NOMO-1 treated with dmso at 0.1 percent for 144 hours (cell line): ENCODE measurements around the gene DLX4.

Experiments
- DNase-seq: peaks from one replicate; lab custom pipeline; 2025; ENCODE audit not compliant: unreplicated experiment; lab: John Stamatoyannopoulos, UW

The DLX4 gene

DNA sequence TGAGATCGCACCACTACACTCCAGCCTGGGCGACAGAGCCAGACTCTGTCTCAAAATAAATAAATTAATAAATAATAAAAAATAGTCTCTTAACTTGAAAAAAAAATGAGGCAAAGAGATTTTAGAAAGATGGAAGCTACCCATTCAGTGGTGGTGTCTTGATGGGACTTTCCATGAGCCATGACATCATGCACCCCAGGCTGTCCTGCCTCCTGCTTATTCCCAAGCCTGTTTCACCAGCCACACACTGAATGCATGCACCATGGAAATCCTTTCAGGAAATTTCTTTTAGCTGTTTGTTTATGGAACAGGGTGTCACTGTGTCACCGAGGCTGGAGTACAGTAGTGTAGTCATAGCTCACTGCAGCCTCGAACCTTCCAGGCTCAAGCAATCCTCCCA is 34.9 kb downstream of the DLX4 start:
- no peak for DNase-seq

DNA sequence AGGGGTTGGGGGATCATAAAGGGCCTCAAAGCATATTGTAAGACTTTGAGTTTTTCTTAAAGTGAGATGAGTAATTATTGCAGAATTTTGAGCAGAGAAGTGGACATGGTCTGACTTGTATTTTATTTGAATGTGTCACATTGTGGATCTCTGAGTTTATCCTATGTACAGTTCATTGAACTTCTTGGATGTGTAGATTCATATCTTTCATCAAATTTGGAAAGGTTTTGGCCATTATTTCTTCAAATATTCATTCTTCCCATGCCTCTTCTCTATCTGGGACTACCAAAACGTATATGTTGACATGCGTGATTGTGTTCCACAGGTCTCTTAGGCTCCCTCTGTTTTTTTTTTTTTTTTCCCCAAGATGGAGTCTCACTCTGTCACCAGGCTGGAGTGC is 40.3 kb downstream of the DLX4 start:
- no peak for DNase-seq

DNA sequence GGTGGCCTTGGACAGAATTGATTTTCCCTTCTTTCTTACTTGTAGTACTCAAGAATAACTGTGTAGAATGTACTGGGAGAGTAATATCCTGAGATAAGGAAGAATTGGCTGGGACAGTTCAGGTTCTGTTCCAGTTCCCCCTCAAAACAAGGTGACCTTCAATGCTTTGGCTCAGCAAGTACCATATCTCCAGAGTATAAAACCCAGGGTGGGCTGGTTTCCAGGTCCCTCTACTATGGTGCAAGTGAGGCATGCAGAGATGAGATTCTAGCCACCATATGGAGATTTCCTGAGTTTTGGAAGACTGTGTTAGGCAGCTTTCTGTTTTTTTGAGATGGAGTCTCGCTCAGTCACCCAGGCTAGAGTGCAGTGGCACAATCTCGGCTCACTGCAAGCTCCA is 44.1 kb downstream of the DLX4 start:
- no peak for DNase-seq

DNA sequence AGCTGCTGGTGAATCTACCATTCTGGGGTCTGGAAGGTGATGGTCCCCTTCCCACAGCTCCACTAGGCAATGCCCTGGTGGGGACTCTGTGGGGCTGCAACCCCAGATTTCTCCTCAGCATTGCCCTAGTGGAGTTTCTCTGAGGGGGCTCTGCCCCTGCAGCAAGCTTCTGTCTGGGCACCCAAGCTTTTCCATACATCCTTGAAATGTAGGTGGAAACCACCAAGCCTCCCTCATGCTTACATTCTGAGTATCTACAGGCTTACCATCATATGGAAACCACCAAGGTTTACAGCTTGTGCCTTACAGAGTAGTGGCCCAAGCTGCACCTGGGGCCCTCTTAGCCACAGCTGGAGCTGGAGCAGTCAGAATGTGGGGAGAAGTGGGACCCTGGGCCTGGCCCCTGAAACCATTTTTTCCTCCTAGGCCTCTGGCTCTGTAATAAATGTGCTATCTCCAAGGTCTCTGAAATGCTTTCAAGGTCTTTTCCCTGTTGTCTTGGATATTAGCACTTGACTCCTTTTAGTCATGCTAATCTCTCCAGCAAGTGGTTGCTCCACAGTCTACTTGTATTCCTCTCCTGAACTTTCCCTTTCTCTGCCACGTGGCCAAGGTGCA is 45.6 kb downstream of the DLX4 start:
- no peak for DNase-seq

DNA sequence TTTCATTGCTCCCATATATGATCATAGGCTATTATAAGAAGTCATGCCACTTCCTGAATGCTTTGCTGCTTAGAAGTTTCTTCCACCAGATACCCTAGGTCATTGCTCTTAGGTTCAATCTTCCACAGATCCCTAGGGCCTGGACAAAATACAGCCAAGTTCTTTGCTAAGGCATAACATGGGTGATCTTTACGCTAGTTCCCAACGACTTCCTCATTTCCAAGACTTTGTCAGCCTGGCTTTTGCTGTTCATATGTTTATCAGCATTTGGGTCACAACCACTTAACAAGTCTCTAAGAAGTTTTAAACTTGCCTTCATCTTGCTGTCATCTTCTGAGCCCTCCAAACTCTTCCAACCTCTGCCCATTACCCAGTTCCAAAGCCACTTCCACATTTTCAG is 46.2 kb downstream of the DLX4 start:
- DNase-seq = no peak

DNA sequence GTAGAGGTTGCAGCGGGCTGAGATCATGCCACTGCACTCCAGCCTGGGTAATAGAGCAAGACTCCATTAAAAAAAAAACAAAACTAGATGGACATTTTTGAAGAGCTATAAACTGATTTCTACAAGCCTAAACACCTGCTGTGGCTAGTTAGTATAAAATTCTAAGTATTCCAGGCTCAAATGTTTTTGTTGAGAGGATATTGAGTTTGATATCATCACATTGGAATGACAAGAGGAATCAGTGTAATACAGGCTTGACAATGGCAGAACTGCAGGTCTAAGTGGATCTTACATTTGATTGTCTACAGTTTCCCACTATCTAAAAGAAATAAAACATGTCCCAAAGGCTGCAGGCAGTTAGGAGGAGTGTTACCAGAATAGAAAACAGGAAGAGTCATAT is 49.9 kb downstream of the DLX4 start:
- no peak for DNase-seq

DNA sequence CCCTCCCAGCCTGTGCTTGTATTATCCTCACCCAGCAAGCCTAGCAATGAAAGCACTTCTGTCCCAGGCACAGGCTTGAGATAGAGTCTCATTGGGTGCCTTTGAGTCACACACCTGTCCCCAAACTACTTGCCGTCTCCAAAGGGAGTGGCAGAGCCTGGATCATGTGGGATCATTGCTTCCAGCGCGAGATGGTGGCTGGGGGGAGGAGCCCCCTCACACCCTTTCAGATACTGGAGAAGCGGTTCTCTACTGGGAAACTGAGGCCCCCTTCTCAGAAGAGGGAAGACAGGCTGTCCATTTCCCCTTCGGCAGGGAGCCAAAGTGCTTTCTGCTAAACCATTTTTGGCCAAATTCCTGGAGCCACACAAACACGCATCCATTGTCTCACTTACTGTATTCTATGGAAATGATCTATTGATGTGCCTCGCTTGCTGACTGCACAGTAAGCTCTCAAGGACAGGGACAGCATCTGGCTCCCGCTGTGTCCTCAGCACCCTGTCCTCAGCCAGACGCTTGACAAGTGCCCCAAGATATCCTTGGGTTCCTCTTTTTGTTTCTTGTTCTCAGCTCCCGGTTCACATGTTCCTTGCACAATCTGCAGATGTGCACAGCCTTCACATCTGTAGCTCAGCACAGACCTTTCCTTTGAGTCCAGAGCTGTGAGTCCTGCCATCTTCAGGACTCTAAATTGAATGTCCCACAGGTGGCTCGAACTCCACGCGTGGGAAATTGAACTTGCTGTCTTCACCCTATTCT is 52.0 kb downstream of the DLX4 start:
- peak; percentile 30 for DNase-seq

DNA sequence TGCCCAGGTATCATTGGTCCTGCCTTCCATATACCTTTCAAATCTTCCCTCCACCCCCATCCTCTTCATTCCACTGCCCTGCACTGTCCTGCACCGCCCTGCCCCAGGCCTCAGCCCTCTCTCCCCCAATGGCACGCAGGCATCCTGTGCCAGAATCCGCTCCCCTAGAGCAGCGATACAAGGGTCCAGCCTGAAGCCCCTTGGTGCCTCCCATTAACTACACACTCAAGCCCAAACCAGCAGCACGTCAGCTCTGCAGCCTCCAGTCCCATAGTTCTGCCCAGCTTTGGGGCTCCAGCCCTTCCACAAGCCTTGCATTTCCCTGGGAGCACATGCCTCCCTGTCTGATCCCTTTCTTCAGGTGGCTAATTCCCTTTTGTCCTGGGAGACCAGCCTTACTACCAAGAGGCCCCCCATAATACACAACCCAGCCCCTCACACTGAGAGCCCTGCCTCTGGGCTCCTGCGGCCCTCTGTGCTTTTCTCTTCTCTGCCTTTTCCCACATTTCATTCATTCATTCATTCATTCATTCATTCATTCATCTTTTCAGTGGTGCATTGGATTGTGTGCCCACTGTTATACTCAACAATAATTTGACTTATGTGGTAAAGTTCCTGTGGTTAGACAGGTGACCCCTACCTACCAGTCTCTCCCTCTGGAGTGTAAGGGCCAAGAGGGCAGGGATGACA is 52.8 kb downstream of the DLX4 start:
- no peak for DNase-seq

DNA sequence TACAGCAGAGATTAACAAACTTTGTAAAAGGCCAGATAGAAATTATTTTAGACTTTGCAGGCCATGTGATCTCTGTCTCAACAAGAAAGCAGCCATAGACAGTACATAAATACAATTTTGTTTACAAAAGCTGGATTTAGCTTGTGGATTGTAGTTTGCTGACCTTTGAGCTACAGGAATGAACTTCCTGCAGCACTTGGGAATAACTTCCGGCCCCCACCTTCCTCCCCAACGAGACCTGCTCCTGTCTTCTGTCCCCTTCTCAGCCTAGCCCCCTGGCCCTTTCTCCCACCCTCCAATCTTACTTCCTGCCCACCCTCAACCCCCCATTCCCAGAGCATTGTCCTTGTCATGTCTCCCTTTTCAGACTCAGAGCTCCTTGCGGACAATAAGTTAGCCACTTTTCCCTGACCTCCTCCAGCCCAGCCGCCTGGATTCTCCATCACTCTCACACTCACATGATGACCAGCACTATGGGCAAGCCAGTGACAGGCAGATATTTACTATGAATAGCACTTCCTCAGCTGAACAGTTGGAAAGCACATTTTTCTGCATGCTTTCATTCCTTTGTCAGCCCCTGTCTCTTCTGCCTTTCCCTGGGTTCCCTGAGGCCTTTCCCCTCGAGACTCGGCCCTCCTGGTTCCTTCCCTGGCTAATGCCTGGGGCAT is 53.6 kb downstream of the DLX4 start:
- DNase-seq = no peak

DNA sequence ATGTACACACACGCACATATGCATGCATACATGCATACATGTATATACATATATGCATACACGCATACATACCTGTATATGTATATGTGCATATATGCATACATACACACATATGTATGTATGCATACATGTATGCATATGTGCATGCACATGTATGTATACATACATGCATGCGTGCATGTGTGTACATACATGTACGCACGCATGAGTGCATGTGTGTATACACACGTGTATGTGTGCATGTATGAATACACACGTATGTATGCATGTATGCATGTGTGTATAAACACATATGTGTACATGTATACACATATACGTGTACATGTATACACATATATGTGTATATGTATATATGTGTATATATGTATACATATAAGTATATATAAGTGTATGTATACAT is 54.5 kb downstream of the DLX4 start:
- DNase-seq = no peak
